HG03175 (cell line): Measurements from ENCODE around the gene LEF1.

Source experiments
- ATAC-seq: cut with Tn5 transposase; IDR thresholded peaks from one replicate; pipeline ENCODE4 v1.9.1; 2021; ENCODE audit warnings: mild to moderate bottlenecking, moderate library complexity; ENCODE audit not compliant: unreplicated experiment

Gene LEF1

DNA sequence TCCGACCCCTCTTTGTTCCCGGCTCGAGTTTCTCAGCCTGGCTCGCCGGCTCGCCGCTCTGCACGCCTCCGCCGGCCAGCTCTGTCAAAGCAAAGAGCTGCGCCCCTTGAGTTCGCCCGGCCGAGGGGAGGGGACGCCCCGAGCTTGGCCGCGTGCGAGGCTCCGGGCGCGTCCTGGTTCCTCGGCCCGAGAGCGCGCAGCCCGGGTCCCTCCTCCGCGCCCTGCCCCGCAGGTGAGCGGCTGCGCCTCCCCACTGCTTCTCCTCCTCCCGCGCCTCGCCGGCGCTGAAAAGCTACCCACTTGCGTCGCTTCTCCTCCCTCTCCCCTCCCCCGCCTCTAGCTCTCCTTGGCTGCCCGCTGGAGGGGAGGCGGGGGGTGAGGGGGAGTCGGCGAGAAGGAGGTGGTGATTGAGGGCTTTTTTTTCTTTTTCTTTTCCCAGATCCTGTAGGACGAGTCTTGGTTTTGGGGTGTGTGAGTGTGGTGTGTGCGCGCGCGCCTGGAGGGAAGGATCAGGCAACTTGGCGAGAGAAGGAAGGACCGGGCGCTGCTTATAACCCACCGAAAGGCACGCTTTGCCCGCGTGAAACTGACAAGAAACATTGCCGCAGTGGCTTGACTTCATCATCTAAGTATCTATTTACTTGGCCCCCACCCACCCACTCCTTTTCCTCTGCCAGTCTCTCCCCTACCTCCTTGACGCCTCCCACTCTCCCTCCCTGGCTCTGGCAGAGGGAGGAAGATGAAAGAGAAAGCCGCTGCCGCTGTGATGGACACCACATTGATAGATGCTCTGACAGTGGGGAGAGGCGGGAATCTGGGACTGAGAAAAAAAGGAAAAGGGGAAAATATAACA, at the start of gene LEF1:
Gene LEF1, minus strand, starts transcription at position 262 of the 853 bp plus-strand sequence. CDS start 1,165 bp downstream, outside the sequence.
- peak; percentile 28 for ATAC-seq

DNA sequence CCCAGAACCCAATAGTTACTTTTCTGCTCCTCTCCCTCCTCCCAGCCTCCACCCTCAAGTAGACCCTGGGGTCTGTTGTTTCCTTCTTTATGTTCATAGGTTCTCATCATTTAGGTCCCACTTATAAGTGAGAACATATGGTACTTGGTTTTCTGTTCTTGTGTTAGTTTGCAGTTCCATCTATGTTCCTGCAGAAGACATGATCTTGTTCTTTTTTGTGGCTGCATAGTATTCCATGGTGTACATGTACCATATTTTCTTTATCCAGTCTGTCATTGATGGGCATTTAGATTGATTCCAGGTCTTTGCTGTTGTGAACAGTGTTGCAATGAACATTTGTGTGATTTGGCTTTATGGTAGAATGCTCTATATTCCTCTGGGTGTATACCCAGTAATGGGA, 47.8 kb upstream of the LEF1 start:
- ATAC-seq, result no peak

DNA sequence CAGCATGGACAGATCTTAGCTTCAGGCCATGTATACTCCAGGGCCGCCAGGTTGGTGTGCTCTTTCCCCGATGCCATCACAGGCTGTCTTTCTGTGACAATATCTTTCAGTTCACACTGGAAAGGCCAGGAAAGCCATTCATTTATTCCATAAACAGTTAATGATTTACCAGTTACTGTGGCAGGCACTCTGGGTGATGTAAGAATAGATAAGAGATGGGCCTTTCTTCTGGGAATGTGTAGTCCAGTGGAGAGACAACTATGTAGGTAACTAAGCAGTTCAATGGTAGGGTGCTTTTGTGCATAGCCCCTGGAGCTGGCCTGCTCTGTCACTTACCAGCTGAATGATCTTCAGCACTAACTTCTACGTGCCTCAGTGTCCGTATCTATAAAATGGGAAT, 46.3 kb upstream of the LEF1 start:
- no peak for ATAC-seq

DNA sequence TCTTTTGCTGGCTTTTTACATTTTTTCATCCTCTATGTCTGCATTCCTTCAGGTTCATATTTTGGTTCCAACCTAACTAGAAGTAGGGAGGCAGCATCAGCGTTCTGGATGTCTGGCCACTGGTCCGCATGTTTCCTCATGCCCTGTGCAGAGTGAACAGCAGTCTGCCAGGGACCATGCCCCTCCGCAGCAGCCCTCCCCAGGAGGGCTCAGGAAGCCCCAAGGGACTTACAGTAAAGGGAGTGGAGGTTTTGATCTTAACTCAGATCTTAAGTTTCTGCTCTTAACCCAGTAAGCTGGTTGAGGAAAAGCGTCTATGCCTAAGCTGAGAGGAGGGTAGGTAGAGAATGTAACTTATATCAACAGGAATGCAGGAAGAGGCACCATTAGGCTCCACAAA, 45.0 kb upstream of the LEF1 start:
- ATAC-seq, result no peak

DNA sequence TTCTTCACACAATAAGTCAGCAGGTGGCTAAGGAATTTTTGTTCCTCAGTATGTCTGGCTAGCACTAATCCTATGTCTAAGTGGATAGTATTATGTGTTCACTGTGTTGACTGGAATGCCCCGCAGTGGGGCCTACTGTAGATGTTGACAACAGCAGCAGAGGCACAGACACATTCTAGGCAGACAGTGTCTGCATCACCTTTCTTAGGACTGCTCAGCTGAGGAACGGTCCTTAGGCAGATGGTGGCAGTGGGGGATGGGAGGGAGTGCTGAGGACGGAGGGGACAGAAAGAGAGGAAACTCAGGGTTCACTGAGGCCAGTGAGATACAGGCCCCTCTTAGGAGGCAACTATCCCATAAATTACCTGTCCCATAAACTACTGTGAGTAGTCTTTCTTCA, 44.6 kb upstream of the LEF1 start:
- ATAC-seq, result no peak

DNA sequence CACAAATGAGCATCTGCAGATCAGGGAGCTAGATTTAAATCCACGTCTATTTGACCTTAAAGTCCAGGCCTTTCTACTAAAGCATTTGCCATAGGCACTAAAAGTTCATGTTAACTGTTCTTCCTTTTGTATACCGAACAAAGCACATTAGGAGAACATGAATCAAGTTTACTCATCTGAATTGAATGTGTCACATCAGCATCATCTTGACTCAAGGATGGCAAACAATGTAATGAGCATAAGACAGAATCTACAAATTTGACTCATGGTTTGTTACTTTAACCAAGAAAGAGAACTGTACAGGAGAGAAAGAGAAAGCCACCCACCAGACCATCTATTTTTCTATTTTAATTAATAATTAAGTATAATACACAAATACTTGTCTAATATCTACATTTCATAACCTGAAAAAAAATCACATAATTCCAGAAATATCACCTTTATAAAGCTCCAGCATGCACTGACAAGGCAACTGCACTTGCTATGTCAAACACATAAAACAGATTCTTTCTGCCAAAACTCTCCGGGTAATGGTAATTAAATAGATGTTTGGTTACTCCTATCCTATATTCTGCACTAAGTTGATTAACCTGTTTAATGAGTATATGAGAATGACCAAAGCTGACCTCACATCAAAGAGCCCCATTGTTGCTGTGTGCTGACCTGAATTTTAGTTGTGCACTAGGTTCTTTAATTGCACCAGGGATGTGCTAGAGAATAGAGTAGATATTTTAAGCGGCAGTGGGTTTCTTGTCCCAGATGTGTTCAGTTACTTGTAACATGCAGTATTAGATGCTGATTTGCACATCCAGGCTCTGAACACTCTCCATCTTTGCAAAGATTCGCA, 42.5 kb upstream of the LEF1 start:
- no peak for ATAC-seq

DNA sequence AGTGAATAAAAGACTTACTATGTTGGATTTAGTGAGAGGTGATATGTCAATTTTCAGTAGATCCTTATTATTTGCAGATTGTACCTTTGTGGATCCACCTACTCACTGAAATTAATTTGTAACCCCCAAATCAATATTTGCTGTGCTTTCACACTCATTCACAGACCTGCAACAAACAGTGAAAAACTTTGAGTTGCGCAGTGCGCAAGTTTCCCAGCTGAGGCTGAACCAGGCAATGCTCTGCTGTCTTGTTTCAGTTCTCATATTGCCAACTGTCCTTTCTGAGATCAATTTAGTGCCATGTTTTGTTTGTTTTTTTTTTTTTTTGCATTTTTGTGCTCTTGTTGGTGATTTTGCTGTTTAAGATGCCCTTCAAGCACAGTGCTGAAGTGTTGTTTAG, 40.8 kb upstream of the LEF1 start:
- ATAC-seq, result no peak

DNA sequence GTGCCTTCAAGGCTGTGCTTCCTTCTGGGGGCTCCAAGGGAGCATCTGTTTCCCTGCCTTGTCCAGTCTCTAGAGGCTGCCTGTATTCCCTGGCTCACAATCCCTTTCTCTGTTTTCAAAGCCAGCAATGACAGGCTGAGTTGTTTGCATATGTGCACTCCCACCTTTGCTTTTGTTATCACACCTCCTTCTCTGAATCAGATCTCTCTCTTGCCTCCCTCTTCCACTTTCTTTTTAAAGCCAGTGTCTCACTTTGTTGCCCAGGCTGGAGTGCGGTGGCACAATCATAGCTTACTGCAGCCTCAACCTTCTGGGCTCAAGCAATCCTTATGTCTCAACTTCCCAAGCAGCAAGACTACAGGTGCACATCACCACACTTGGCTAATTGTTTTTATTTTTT, 37.1 kb upstream of the LEF1 start:
- ATAC-seq, result no peak

DNA sequence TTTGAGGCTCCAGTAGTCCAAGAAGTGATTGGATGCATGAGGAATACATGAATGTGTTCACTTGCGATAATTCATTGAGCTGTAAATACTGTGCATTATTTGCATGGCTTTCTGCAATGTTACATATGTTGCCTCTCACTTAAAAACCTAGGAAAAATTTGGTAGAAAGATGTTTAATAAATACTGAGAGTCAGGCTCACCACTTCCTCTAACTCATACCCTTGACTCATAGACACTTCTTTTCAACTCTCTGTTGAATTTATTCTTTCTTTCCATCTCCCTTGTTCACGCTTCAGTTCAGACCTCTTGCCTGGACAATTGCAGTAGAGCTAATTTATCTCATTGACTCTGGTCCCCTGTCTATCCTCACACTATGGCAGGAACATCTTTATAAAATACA, 35.8 kb upstream of the LEF1 start:
- ATAC-seq, result no peak

DNA sequence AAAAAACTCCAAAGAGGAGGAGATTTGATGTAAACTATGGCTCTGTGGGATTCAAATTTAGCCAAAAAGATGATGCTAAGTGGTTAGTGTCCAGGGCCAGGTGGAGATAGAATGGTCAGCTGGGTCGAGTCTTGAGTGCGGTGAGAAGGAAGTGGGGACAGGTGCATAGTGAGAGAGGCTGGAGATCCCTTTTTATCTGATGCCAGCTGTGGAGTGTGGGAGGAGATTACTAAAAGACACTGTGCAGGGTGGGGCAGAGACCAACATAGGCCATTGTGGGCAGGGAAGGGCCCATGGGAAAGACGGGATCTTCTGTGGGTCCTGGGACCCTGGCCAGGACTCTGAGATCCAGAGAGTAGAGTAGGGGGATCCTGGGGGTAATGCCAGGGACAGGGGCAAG, 34.6 kb upstream of the LEF1 start:
- no peak for ATAC-seq

DNA sequence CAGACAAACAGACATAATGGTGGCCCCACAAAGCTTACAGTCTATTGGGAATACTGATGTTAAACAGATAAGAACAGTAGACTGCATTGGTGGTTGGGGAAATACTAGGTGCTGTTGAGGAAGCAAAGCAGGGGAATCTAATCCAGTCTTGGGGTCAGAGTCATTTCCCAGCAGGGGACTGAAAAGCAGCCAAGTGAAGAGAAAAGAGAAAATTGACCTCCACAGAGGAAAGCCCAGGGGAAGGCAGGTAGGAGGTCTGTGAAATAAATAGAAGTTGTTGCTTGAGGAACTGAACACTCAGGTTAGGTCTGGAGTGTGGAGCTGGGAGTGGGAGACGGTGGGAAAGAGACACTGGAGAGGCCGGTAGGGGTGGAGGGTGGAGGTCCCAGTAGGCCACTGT, 33.0 kb upstream of the LEF1 start:
- no peak for ATAC-seq

DNA sequence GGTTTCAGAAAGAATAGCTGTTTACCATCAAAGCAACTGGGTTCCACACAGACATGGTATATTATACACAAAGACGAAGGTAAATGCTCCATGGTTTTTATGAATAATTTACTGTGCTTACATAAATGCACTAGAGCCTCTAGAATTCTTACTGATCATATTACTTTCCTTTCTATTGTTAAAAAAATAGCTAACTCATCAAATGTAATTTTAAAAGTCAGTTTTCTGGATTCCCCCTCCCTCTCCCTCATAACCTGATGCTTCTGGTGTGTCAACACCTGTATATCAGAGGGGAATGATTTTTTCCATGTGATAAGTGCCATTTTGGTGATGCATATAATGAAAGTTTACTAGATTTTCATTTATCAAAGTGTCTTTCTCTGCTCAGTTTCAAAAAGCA, 31.1 kb upstream of the LEF1 start:
- no peak for ATAC-seq

DNA sequence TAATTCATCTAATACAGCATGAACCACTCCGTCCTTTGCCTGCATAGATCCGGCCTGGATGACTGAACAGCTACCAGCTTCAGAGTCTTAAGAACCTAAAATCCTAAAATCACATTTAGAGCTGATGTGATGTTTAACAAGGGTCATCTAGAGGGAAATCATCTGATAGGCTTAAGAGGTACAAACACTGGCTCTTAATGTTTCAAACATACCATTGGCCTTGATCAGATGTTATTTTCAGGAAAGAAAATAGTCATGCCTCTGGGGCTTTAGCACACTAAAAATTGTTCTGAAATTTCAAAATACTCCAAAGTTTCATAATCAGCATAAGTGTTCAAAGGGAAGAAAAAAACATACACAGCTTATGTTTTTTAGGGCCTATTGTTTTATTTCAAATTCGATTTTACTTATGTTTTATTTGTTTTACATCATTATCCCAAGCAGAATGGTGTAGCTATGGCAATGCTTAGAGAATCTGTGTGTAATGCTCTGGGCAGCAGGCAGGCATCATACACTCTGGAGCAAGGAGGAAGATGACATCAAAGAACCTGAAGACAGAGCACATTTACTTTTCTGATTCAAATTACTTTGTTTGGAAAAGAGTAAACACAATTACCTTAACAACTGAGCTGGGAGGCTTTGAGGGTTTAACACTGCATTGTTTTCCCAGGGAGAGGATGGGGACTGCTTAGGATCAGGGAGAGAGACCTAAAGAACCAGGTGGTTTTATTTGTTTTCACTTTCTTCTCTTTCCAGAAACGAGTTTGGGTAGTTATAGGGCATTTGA, 25.3 kb upstream of the LEF1 start:
- ATAC-seq, result no peak

DNA sequence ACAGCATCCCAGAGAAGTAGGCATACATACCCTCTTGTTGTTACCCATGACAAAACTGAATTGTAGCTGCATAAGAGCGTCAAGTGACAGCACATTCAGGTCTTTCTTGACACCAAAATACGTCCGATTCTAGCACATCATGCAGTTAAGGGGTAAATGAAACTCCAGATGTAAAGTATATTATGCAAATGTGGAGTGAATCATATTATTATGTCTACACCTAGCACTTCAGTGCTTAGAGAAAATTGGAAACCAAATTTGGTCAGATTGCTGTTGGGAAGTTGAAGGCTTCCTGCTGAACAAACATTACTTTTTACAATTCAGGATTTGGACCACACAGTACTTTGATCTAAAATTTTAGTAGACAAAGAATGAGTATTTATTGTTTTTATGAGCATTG, 24.2 kb upstream of the LEF1 start:
- ATAC-seq, result no peak

DNA sequence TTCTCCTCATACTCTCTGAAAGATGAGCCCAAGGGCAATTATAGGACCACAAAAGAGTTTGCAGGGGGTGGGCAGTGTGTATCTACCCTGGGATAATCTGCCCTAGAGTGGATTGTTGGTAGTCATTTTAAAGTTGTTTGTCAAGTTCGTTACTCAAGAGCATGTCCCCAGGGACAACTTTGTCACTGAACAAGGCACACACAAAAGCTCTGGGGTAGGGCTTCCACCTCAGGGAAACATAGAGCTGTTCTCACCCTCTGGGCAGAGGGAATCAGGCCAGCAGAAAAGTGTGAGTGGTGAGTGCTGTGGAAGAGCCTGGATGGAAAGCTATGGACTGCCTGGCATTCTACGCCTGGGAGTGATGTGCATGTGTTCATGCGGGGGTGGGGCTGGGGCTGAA, 23.3 kb upstream of the LEF1 start:
- no peak for ATAC-seq

DNA sequence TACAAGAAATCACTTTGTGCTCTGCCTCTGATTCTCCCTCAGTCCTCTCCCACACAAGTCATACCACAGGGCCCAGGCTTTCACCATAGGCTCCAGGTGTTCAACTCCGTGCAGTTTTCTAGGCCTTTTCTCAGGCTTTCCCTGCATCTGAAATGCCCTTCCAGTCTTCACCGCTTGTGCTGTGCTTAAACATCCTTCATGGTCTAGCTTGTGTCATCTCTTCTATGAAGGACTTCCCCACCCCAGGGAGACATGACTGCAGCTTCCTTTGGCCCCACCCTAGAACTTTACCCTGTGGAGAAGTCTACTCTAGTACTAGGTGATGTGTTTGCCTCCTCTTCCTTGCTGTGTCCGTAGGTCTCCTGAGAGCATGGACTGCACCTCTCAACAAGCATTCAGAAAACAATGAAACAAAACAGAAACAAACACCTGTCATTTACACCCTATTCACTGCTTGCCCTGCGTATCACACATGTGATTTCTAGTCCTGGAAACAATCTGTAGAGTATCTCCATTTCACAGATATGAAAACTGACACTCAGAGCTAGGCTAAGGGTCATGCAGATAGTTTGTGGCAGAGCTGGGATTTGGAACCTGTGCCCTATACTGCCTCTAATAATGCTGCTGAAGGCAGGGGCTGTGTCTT, 22.7 kb upstream of the LEF1 start:
- no peak for ATAC-seq

DNA sequence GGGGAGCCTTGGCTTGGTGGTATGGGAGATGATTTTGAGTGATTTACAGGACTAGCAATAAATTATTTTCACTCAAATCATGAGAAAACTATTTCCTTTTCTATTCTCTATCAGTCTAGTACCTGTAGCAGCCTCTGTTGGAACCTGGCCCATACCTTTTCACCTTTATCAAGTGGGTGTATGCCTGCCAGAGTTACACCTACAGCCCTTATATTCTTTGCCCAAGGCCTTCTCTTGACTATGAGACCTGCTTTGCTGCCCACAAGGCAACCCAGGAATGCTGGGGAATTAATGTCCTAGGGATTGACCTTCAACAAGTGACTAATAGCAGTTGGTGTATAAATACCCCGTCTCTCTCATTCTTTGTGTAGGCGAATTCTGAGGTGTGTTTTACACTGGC, 20.0 kb upstream of the LEF1 start:
- no peak for ATAC-seq

DNA sequence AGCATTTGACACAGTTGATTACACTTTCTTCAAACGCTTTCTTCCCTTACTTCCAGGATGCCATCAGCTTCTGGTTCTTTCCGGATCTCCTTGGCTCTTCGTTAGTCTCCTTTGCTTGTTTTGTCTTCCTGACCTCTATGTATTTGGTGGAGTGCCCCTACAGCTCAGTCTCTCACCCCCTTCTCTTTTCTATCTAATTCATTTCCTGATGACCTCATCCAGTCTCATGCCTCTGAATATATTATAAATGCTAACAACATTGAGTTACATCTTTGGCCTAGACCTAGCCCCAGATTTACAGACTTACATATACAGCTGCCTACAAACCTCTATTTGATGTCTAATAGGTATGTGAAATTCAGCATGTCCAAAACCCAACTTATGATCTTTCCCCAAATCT, 16.5 kb upstream of the LEF1 start:
- ATAC-seq, result no peak

DNA sequence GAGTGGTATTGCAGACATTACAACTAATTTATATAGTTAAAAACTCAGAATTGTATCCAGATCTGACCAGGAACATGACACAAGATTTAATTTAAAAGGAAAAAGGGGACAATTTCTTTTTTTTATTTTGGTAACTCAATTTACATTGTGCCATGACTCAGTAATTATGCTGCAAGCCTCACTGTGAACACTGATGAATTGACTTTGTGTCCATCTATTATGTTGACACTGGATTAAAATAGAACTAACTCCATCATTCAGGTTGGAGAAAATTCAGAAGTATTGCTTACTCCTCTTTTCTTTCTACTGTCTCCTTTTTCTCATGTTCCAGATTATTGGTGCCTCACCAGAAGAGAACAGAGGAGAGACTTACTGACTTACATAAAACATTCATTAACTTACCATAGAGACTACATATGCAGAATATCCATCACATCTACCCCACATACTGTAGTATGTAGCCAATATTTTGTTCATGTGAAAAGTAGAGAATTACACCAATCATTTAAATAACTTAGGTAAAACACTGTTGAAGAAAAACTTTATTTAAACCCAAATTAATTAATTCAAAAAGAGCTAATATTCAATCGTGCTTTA, 15.8 kb upstream of the LEF1 start:
- no peak for ATAC-seq

DNA sequence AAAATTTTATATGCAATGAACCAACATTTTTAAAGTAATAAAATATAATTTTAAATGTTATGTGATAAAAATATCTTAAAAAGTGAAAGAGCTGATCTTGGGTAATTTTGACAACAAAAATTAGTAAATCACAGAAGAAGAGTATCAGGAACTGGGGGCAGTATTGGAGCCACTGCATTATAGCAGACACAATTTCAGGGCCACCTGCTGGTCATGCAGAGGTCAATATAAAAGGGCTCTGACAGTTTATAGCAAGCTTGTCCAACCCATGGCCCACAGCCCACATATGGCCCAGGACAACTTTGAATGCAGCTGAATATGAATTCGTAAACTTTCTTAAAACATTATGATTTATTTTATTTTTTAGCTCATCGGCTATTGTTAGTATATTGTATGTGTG, 13.0 kb upstream of the LEF1 start:
- no peak for ATAC-seq

DNA sequence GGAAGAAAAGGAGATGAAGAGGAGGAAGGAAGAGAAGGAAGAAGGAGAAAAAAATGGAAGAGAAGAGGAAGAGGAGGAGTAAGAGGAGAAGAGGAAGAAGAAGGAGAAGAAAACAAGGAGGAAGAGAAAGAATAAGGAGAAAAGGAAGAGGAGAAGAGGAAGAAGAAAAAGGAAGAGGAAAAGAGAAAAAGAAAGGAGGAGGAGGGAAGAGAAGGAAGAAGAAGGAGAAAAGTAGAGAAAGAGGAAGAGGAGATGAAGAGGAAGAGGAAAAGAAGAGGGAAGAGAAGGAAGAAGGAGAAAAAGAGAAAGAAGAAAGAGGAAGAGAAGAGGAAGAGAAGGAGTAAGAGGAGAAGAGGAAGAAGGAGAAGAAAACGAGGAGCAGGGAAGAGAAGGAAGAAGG, 11.8 kb upstream of the LEF1 start:
- no peak for ATAC-seq
